NCI-H1048 (cell line): ENCODE measurements around the gene KRIT1.
"Not testable (repeated sequence)": the region's sequence is repeated elsewhere in the genome, so short reads cannot be mapped to it uniquely, and the experiment has no call there.

Experiments used
- DNase-seq: peaks from one replicate; lab custom pipeline; 2025; lab: John Stamatoyannopoulos, UW

KRIT1 gene

GRCh38 chr7:92246360-92247101 lies 817 bp upstream of the KRIT1 start:
- no peak for DNase-seq

DNA sequence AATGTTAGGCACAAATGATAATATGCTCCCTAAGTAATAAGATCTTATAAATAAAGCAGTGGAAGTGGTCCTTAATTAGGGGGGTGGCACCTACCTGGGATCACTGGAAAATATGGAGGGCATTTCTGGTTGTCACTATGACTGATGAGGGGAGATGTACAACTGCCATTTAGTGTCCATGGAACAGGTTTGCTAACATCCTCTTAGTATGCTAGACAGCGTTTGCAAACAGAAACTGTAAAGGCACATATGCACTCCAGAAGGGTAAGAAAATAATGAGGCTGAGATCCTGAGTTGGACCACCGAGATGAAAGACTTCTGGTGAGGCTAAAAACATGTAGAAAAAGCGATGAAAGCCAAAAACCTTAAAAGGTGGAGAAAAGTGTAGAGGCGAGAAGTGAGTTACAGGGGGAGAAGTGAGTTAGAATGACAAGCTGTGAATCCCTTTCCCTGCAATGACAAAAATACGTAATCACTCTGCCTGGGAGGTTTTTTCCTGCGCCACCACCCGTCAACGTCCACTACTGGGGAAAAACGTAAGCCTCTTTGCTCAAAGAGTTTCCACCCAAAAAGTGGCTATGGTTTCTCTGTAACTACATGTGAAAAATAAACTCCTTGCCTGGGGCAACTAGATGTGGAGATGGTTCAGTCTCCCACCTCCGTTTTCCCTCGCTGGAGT lies 767 bp downstream of the KRIT1 start:
- no peak for DNase-seq

- no peak for DNase-seq
These were observed 2.7 kb downstream of the KRIT1 start for GRCh38 chr7:92242972-92243371.

DNA sequence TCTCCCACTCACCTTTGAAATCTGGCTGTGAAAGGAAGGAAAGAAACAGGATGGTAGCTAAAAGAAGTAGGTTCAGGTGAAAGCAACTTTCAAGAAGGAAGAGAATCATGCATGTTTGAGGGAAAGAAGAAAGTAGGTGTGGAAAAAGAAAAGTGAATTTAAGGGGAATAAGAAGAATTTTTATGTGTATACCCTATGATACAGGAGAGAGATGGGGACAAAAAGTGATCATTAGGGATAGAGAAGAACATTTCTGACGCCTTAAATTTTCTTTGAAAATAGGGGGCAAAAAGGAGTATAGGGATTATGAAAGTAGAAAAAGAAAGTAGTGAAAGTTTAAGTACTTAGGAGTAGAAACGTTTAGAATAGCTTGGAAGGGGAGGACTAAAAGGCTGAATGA lies 15.2 kb downstream of the KRIT1 start:
- no peak for DNase-seq

DNA sequence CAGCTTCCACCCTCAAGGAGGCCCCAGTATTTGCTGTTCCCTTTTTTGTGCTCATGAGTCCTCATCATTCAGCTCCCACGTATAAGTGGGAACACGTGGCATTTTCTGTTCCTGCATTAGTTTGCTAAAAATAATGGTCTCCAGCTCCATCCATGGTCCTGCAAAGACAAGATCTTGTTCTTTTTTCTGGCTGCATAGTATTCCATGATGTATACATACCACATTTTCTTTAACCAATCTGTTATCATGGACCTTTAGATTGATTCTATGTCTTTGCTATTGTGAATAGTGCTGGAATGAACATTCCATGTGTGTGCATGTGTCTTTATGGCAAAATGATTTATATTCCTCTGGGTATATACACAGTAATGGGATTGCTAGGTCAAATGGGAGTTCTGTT lies 17.0 kb downstream of the KRIT1 start:
- DNase-seq = no peak

DNA sequence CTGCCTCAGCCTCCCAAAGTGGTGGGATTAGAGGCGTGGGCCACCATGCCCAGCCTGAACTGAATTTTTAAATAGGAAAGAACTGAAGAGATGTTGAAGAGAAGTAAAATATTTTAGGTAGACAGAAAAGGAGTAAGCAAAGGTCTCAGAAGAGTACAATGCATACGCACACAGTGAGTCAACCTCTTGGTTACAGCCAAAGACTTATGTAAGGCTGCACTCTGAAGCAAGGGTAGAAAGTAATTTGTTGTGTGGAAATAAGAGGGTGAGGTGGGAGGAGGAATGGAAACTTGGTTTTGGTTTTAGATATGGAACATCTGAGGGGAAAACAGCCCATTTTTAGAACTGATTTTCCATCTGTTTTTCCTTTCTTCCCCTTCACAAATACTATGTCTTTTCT lies 17.6 kb downstream of the KRIT1 start:
- no peak for DNase-seq

- no peak for DNase-seq
These were observed 18.7 kb downstream of the KRIT1 start for GRCh38 chr7:92226981-92227380.

DNA sequence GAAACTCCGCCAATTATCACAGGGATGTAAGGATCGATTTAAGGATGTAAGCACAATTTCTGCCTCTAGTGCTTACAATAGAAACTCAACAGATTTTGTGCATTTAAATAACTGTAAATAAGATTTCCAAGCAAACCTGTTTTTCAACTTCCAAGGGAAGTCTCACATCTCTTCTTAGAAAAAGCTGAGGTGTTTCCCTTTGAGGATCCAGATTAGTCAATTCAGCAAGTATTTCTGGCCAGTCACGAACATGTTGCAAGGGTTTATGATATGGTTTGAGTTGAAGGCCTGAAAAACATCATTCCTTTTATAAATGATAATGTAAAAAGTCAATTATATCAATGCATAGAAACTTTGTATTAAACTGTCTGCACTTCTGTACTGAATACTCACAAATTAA lies 23.9 kb downstream of the KRIT1 start:
- no peak for DNase-seq

GRCh38 chr7:92206672-92207071 lies 39.0 kb downstream of the KRIT1 start:
- no peak for DNase-seq

DNA sequence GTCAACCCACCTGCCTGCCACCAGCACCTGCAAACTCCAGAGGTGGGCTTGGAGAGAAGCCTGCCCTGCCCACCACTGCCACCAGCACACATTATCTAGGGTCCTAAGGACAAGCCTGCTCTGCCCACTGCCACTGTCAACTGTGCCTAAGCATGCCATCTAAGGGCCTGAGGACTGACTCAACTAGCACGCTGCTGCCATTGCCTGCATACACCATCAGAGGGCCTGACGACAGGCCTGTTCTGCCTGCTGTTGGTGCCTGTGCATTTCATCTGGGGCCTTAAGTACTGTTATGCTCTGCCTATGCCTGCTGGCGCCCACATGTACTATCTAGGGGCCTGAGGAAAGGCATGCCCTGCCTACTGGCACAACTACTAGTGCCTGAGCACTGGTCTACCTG lies 39.7 kb downstream of the KRIT1 start:
- DNase-seq = no peak

GRCh38 chr7:92200791-92201190 lies 44.9 kb downstream of the KRIT1 start:
- DNase-seq = no peak

DNA sequence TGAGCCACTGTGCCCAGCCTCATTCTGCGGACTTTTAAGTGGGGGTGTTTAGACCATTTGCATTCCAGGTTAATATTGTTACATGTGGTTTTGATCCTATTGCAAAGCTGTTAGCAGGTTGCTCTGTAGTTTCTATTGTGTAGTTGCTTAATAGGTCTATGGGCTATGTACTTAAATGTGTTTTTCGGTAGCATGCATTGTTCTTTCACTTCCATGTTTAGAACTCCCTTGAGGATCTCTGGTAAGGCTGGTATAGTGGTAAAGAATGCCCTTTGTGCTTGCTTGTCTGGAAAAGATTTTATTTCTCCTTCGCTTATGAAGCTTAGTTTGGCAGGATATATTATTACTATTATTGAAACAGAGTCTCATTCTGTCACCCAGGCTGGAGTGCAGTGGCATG lies 53.4 kb downstream of the KRIT1 start:
- DNase-seq = no peak

GRCh38 chr7:92189246-92189645 lies 56.5 kb downstream of the KRIT1 start:
- not testable (repeated sequence) for DNase-seq

GRCh38 chr7:92184294-92184693 lies 61.4 kb downstream of the KRIT1 start:
- not testable (repeated sequence) for DNase-seq

DNA sequence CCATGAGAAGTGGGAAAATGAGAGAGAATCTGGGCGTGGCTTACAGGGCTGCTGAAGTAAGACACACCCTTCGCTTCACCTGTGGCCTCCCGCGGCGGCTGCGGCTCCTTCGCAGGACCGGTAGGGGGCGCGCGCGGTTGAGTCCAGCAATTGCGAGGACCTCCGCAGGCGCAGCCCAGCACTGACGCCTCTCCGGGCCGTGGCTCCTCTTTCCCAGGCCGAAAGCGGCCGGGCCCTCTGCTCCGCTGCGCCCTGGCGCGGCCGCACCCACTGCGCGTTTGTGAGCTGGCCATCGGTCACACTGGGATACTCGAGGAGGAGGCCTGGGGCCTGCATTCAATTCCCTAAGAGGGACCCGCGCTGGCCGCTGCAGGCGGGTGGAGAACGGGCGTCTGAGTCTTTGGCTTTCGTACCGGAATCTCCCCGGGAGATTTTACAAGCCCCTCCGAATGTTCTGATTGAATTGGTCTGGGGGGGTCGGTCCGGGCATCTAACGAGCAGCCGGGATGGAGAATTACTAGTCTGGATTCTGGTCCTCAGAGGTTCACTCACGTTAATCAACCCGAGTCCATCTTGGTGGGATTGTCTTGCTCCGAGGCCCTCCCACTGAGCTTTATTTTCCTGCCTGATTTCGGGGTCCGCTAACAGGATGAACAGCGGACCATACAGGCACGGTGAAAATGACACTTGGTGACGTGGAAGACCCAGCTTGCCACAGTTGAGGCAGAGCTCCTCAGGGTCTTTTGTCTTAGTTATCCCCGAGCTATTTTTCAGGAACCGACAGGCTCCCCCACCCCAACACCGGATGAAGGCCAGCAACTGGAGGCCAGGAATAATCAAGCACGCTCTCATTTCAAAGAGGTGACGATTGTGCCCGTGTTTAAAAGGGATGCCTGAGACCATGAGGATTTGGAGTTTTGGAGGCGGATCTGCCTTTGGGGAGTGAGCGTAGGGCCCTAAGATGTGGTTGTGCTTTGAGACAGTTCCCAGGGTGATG lies 66.5 kb downstream of the KRIT1 start, which contains the start of gene LRRD1:
Gene LRRD1 (minus strand): TSS at position 215 of the 997 bp plus-strand sequence. CDS start 13,940 bp downstream, outside the sequence.
- DNase-seq = no peak

- no peak for DNase-seq
These were observed 68.4 kb downstream of the KRIT1 start for GRCh38 chr7:92177362-92177761.

DNA sequence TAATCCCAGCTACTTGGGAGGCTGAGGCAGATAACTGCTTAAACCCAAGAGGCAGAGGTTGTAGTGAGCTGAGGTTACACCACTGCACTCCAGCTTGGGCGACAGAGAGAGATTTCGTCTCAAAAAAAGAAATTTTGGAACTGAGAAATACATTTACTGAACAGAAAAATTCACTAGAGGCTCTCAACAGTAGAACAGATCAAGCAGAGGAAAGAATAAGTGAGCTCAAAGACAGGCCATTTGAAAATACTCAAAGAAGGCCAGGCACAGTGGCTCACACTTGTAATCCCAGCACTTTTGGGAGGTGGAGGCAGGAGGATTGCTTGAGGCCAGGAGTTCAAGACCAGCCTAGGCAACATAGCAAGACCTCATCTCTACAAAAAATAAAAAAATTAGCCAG lies 76.2 kb downstream of the KRIT1 start:
- not testable (repeated sequence) for DNase-seq

GRCh38 chr7:92161271-92161670 lies 84.4 kb downstream of the KRIT1 start:
- no peak for DNase-seq

GRCh38 chr7:92158660-92159575 lies 86.8 kb downstream of the KRIT1 start:
- DNase-seq = no peak

DNA sequence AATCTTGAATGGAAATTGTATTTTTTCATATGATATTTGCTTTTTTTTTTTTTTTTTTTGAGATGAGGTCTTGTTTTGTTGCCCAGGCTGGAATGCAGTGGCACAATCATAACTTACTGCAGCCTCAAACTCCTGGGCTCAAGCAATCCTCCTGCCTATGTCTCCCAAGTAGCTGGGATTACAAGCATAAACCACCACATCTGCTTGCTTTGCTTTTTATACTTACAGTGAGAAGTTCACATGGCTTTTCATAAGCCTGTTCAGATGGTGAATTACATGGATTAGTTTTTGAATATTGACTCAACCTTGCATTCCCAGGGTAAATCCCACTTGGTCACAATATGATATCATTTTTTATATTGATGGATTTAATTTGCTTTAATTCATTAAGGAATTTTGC lies 88.7 kb downstream of the KRIT1 start:
- DNase-seq = no peak

GRCh38 chr7:92155108-92155739 lies 90.5 kb downstream of the KRIT1 start:
- DNase-seq = no peak
